GM12865 (cell line): ENCODE results near the gene NAGLU.

Experiments used
- DNase-seq: peaks from one replicate; pipeline ENCODE4 v3.0.0; 2010; ENCODE audit warnings: low read depth
- H3K4me3 ChIP-seq: 2 replicates; pipeline ENCODE4 v1.5.1; 2011; ENCODE audit warnings: mild to moderate bottlenecking, low read depth, low read length, control low read depth
- TF ChIP-seq, protein P1 (sequence below): IDR thresholded peaks from 2 replicates; pipeline ENCODE4 v1.5.1; 2011; ENCODE audit warnings: low read length, control low read depth, low read depth, inconsistent platforms; ENCODE audit not compliant: insufficient read depth; ENCODE audit errors: missing control alignments

Gene NAGLU

DNA sequence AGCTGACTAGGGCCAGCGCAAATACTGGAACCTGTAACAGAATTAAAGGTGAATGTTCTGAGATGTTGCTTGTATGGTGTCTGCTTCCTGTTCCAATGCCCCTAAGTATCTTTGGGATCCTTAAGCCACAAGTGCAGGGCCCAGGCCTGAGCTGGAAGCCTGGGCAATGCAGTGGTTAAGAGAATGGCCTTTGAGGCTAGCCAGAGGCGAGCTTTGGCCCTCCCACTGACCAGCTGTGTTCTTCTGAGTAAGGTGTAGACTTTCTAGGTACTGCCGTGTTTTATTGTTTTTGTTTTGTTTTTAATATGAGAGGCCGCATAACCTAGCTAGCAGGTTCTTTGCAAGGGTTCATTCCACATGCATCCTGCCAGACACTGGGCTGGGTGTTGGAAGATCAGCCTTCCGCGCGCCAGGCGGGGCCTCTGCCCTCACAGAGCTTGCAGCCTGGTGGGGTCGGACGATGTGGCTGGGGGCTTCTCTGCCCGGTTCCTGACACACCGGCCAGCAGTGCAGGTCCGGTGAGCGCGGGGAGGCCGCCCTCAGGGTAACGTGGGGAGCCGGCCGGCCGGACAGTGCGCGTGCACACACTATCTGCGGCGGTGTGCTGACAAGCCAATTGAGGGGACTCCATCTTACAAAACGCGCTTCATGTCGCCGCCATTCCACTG is 30.3 kb downstream of the NAGLU start:
- TF ChIP-seq, protein P1, sequence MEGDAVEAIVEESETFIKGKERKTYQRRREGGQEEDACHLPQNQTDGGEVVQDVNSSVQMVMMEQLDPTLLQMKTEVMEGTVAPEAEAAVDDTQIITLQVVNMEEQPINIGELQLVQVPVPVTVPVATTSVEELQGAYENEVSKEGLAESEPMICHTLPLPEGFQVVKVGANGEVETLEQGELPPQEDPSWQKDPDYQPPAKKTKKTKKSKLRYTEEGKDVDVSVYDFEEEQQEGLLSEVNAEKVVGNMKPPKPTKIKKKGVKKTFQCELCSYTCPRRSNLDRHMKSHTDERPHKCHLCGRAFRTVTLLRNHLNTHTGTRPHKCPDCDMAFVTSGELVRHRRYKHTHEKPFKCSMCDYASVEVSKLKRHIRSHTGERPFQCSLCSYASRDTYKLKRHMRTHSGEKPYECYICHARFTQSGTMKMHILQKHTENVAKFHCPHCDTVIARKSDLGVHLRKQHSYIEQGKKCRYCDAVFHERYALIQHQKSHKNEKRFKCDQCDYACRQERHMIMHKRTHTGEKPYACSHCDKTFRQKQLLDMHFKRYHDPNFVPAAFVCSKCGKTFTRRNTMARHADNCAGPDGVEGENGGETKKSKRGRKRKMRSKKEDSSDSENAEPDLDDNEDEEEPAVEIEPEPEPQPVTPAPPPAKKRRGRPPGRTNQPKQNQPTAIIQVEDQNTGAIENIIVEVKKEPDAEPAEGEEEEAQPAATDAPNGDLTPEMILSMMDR, result no peak
- no peak for DNase-seq
- H3K4me3 ChIP-seq, result peak overlapping the region; percentile 87

DNA sequence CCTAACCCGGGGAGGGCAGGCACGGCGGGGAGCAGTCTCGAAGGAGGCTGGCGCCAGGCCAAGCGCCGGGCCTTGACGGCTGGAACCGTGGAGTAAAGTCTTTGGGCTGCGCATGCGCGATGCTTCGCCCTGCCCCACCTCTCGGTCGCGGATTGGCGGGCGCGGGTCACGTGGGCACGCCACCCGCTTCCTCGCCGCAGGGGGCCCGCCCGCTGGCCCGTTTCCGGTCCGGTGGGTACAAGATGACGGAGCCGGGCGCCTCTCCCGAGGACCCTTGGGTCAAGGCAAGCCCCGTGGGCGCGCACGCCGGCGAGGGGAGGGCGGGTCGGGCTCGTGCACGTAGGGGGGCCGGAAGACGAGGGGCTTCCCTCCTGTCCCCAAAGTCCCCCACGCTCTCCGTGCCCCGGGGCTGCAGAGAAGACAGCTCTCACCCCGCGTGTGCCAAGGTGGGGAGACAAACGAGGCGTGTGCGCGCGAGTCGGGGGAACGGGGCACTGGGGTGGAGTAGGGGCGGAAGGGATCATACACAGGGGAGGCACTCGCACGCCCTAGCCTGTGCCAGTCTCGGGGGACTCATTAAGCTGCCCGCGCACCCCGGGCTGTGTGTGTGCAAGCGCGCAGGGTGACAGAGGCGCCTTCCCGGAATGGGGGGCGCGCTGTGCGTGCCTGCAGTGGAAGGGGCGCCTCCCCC is 31.0 kb downstream of the NAGLU start, which contains the start of gene MLX:
MLX (plus strand) TSS at position 218 of the 691 bp plus-strand sequence; CDS start at position 243, 25 bp downstream.
- H3K4me3 ChIP-seq, result peak within 1 kb of the TSS; percentile 87
- TF ChIP-seq, protein P1, result peak; percentile 6
- peak; percentile 96 for DNase-seq

DNA sequence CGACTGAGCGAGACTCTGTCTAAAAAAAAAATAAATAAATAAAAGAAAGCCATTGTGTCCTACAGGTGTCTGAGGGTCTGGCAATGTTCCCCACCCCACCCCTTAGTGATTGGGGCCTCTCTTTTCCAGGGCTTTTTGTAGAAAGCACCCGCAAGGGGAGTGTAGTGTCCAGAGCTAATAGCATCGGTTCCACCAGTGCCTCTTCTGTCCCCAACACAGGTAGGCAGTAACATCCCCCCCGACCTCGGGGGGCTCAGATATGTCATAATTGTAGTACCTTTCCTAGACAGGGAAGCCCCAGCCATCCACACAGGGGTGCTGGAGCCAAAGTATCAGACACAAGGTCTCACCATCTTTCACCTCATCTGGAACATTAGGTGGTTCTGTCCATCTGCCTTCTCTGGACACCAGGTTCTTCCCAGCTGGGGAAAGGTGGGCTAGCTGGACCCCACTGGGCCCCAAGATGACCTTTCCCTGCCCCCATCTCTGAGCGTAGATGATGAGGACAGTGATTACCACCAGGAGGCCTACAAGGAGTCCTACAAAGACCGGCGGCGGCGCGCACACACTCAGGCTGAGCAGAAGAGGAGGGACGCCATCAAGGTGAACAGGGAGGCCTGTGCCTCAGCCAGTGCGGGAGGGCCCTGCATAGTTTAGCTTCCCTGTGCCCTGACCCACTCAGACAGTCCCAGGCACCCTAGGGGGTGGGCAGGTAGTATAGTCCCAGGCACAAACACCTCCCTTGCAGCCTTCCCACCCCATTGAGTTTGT is 32.5 kb downstream of the NAGLU start:
- no peak for DNase-seq
- no peak overlapping the region; the same call in 1 of the 2 replicates for H3K4me3 ChIP-seq
- TF ChIP-seq, protein P1, result no peak

DNA sequence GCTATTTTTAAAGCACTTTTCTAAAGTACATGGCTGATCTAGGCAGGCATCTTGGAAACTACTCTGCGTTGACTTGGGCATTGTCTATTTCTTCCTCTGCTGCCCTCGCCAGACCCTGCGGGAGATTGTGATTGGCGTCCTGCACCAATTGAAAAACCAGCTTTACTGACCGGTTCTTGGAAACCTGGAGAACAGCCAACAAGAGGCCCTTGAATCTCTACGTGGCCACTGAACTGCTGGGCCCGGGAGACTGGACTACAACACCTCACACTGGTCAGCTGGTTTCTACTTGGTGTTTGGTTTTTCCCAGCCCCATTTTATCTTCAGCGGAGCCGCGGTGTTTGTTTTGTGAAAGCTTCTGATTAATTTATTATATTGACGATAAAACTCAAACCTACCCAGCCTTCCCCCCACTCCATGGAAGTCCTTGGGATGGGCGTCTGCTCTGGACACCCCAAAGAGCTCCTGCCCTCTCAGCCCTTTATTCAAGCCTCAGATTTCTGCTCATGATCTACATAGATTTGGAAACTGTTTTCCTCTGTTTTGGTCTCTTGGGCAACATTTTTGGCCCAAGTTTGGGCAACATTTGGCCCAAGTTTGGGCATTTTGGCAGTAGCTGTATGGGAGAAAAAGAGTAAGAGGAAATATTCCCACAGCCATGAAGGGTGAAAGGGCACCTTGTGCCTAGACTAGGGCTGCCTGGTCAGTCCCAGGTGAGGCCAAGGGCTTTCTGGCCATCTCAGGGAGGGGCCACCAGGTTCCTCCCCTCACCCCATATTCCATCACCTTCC is 35.6 kb downstream of the NAGLU start:
- TF ChIP-seq, protein P1, result no peak
- no peak for DNase-seq
- H3K4me3 ChIP-seq, result no peak overlapping the region

DNA sequence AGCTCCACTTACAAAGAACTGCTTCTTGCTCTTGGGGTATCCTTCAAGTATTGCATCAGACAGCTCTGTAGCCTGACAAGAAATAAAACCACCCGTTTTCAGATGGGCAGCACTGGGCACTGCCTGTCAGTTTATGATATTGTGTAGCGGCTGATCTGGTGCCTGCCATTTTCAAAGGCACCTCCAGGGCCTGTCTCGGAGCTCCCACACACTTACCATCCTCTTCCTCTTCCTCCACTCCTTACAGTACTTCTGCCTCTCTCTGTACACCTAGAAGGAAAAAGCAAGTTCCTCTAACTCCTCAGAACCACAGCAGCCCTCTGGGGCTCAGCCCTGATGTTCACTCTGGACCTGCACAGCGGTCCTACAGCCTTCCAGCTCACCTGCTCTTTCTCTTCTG is 37.1 kb downstream of the NAGLU start:
- TF ChIP-seq, protein P1, result no peak
- H3K4me3 ChIP-seq, result no peak overlapping the region
- DNase-seq, result no peak

DNA sequence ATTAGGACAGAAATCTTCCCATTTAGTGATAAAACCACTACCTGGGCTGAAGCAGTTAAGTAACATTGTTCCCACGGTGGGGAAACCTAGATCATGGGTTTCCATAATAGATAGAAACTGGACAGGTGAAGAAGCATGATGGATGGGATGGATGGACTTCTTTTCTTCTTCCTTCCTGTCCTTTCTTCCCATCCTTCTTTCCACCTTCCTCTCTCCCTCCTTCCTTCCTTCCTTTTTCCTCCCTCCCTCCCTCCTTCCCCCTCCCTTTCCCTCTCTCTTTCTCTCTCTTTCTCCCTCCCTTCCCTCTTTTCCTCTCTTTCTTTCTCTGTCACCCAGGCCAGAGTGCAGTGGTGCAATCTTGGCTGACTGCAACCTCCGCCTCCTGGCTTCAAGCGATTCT is 38.4 kb downstream of the NAGLU start:
- no peak overlapping the region for H3K4me3 ChIP-seq
- TF ChIP-seq, protein P1, result no peak
- no peak for DNase-seq
